GM19035 (cell line): ENCODE measurements around the gene THSD4.
"Not testable (repeated sequence)": the region's sequence is repeated elsewhere in the genome, so short reads cannot be mapped to it uniquely, and the experiment has no call there.

Experiments used
- ATAC-seq: cut with Tn5 transposase; IDR thresholded peaks from one replicate; pipeline ENCODE4 v1.9.1; 2021; ENCODE audit not compliant: unreplicated experiment

The THSD4 gene

DNA sequence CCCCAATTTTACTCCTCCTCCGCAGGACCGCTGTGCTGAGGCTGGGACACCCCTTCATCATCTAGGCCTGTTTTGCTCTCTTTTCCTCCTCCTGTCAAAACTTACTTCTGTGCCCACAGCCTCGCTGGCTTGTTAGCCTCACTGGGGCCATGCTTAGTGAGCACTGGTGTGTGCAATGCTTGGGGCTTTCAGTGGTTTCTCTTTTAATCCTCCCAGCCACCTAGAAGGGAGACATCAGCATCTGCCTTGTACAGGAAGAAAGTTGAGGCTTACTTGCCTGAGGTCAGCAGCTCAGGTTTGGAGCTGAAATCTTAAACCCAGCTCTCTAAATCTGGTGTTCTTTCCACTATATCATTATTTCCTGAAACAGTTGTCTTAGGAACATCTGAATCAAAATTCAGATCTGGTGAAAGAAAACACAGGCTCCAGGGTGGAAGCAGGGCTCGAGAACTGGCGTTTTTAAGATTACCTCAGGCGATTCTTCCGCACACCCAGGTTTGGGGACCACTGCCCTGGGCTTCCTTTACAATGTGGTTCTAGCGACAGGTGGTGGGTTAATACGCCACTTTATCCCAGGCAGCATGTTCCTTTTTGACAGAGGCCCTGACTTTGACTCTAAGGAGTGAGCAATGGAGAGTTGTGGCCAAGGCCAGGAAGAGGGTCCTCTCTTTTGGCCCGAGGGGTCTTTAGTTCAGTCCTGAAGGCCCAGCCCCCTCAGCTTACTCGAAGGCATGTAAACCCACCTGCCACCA, 3.8 kb downstream of the THSD4 start:
- ATAC-seq = no peak

DNA sequence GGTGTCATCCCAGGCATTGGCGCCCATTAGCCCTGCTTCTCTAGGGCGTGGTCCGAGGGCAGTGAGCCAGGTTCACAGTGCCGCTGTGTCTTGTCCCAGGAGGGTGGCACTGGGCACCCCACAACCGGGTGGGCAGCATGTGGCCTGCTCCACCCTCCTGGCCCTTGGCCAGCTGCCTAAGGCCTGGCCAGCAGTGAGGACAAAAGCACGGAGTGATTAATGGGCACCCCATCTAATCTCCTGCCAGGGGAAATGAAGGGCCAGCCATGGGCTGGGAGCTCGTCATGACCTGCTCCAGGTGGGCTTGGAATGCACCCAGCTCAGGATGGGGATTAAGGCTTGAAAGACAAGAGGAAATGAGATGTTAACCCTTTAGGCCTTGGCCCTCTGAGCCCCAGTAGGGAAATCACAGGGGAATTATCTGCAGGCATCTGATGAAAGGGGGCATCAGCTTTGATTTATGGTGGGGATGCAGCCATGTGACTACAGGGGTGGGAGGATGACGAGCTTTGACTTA, 5.2 kb downstream of the THSD4 start:
- no peak for ATAC-seq

- no peak for ATAC-seq
Observed at GRCh38 chr15:71121442-71121841, 6.2 kb downstream of the THSD4 start.

DNA sequence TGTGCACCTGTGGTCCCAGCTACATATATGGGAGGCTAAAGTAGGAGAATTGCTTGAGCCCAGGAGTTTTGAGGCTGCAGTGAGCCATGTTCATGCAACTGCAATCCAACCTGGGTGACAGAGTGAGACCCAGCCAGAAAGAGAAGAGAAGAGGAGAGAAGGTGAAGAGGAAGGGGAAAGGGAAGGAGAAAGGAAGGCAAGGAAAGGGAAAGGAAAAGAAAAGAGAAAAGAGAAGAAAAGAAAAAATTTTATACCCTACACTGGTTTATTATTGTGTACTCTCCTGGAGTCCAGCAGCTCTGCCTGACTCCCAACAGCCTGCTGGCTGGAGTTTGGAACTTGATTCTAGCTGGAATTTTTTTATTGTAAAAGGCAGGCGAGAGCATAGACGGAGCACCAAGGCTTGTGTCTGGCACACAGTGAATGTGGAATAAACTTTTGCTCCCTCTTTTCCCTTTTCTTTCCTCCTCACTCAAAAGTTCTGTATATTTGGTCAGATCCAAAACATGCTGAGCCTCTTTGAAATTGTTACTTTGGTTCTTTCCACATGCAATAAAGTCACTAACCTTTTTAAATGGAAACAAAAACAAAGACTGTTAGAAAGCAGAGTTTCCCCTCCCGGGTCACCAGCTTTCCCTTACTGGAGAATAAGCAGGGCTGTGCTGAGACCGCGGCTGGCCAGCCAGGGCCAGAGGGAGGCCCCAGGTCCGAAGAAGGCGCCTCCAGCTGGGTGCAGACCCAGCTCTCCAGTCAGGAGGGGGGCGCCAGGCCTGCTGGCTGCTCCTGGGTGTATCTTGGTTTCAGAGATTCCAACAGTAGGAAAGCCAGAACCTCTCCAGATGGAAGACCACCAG, 9.9 kb downstream of the THSD4 start:
- ATAC-seq = no peak

DNA sequence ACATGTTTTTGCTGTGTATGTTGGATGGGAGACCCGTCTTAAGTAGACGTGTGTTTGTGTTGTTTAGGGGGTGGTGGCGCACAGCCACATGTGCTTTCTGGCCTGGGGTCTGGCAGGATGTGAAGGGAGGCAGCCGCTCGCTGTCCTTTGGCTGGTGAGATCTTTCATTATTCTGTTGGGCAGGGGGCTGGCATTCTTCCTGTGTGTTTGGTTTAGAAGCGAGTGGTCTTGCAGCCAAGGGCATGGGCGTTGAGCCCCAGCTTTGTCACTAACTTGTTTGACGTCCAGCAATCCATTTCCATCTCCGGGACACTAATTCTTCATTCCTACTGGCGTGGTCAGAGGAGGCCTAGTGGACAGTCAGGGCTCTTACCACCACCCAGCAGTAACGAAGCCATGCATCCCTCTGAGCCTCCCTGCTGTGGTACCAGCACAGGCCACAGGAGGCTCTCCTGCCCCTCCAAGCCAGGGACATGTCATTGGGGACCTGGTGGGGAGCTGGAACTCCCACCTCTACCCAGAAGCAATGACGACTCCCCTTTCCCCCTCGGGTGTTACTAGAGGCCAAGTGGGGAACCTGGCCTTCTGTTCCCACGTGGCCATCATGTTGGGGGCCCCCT, 10.7 kb downstream of the THSD4 start:
- ATAC-seq = no peak

DNA sequence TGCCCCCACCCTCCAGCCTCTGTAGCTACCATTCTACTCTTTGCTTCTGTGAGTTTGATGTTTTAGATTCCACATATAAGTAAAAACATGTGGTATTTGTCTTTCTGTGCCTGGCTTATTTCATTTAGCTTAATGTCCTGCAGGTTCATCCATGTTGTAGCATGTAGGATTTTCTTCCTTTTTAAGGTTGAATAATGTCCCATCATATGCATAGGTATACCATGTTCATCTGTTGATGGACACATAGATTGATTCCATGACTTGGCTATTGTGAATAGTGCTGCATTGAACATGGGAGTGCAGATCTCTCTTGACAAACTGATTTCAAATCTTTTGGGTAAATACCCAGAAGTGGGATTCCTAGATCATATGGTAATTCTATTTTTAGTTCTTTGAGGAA, 11.8 kb downstream of the THSD4 start:
- ATAC-seq = no peak

- not testable (repeated sequence) for ATAC-seq
Observed at GRCh38 chr15:71128159-71128558, 12.9 kb downstream of the THSD4 start.

DNA sequence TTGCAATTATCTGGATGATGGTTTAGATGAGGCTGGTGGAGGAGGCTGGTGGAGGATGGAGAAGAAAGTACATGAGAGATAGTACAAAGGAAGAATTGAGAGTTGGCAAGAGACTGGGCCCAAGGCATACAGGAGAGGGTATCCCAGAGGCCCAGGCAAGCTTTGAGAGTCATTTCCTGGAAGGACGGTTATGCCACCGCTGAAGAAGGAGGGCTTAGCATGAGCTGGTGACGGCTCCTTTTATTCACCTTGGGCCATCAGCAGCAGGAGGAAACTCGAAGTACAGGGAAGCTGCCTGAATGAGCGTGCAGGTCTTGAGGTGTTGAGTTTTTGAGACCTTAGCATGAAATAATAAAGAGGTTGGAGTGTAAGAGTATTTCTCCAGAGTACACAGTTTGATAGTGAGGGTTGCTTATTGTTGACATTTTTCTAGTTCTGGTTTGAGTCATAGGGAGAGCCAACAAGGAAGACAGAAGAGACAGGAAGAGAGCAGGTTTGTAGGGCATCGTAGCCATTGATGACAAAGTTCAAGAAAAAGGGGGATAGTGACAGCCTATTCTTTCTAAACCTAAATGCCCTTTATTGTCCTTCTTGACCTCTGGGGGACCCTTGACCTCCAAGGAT, 13.8 kb downstream of the THSD4 start:
- no peak for ATAC-seq

GRCh38 chr15:71129669-71130068, 14.4 kb downstream of the THSD4 start:
- ATAC-seq = no peak

- ATAC-seq = no peak
Observed at GRCh38 chr15:71131601-71132362, 16.5 kb downstream of the THSD4 start.

GRCh38 chr15:71133747-71134472, 18.6 kb downstream of the THSD4 start:
- ATAC-seq = no peak

DNA sequence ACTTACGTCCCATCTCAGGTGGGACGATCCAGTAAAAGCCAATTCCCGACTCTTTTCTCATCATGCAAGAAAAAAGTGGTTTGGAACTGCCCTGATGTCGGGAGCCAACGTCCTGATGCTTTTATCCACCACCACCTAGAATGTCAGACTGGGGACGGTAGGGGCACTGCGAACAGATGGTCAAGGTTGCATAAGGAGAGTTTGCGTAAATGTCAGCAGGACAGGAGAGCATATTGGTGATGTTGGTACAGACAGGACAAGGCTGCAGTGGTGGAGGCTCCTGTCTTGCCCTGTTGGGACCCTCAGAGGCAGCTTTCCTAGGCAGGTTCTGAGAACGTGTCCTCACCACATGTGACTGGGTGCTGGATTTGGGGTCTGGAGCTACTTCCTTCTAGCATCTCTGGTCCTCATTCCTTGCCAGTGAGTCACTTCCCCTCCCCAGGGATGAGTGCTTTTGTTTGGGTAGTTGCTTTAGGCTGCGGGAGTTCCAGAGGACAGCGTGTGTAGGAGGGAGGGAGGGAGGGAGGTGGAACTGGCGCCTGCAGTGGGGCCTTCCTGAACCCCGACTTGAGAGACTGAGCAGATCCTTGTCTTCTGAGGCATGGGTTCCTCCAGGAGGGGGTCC, 21.0 kb downstream of the THSD4 start:
- no peak for ATAC-seq

GRCh38 chr15:71136793-71137518, 21.7 kb downstream of the THSD4 start:
- no peak for ATAC-seq

DNA sequence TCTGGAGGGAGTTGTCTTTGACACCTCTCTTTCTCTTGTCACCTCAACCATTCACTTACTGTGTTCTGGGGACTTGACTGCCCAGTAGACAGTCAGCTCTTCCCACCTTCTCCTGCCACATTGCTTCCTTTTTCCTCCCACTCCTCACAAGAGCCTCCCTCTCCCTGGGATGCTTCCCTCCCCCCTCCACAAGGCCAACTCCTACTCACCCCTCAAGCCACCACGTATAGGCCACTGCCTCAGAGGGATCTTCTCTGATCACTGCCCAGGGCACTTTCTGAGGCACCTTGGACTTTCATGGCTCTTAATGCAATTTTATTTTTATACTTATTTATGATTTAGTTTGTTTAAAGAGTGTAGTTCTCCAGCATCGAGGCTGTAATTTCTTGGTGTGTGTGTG, 23.2 kb downstream of the THSD4 start:
- ATAC-seq = no peak

GRCh38 chr15:71139241-71139640, 24.0 kb downstream of the THSD4 start:
- no peak for ATAC-seq

DNA sequence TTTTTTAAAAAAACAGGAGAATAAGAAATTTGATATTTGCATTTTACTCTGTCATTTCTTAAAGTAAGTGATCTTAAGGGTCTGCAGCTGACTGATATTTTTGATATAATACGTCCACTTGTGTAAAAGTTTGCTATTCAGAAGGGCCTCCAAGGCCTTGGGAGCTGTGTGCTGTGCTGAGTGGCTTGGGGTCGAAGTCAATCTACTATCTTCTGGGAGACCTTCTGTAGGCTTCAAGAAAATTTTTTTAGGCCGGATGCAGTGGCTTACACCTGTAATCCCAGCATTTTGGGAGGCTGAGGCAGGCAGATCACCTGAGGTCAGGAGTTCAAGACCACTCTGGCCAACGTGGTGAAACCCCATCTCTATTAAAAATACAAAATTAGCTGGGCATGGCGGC, 26.3 kb downstream of the THSD4 start:
- ATAC-seq = no peak

DNA sequence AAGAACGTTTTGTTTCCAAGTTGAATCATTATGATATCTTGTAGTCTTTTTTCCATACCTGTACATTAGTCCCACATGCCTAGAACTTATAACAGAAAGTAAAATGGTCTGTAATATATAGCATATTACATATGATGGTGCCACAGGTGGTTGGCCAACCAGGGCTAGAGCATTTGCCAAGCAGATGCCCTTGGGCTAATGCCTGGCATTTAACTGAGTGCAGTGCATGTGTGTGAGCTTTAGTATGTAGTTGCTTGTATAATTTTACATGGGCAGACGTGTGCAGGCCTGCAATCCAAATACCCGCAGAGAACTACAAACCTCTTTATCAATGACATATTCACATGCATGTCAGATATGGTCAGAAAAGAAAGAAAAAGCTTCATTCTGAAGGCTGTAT, 27.5 kb downstream of the THSD4 start:
- ATAC-seq = no peak

- no peak for ATAC-seq
Observed at GRCh38 chr15:71143373-71144310, 28.4 kb downstream of the THSD4 start.
